Pancreas (tissue), 10 donors: Measurements from ENCODE around the gene C11orf65. TPM values are rescaled to one million over a fixed set of nuclear protein-coding genes. Genes with fewer than 3 reads are reported as not detected.

Source experiments
- ATAC-seq, 4 donors: fragments of 200-7000 bp; cut with Tn5 transposase; one replicate each; pipeline versions ENCODE4 v1.8.0 to v1.9.1; 2020; ENCODE audit warnings: mild to moderate bottlenecking in 4 of 4, moderate library complexity in 4 of 4
- DNase-seq, 6 donors: peaks; one replicate each; pipeline ENCODE4 v3.0.0-alpha.2; 2020
- FAIRE-seq: peaks from 2 replicates; lab custom pipeline; 2012; peaks lifted over from hg19 to GRCh38; lab: Jason Lieb, UNC
- H3K27ac ChIP-seq, 4 donors: fragments of 200-600 bp; sonication (generic); 1 replicate in 3 of 4; 2 replicates in 1 of 4; pipeline versions ENCODE4 v1.5.0 to v1.8.0; 2020
- H3K27me3 ChIP-seq, 4 donors: fragments of 200-600 bp; one replicate each; pipeline ENCODE4 v1.8.0; 2021
- H3K36me3 ChIP-seq, 3 donors: fragments of 200-600 bp; sonication (generic) in 1 of 3; one replicate each; pipeline versions ENCODE4 v1.5.0 to v1.8.0; 2020 to 2021
- H3K4me1 ChIP-seq, 3 donors: fragments of 200-600 bp; one replicate each; pipeline ENCODE4 v1.8.0; 2021
- H3K4me3 ChIP-seq, 4 donors: fragments of 200-600 bp; sonication (generic) in 2 of 4; one replicate each; pipeline versions ENCODE4 v1.5.0 to v1.8.0; 2020 to 2021
- H3K9me3 ChIP-seq, 4 donors: fragments of 200-600 bp; one replicate each; pipeline ENCODE4 v1.8.0; 2021
- WGBS, 2 donors: extraction: QIAGEN DNeasy Blood & Tissue Kit; methylation state at CpG; one replicate each; pipeline ENCODE4 v1.1.7; 2013; 5-methylcytosine and 5-hydroxymethylcytosine counted together
- intact Hi-C, 3 donors: fragments of 100-400 bp; cut with DNase I; formaldehyde crosslinking; loops; one replicate each; pipeline versions ENCODE4 v1.11.1 to v1.14.2; 2022
- polyA plus RNA-seq, 2 donors: library from polyadenylated mRNA; stranded (reverse); fragments of 200-250 nt; gene quantifications; one replicate each; pipeline ENCODE4 v1.2.3, GENCODE V29; 2013
- total RNA-seq, 6 donors: library from RNA; stranded (reverse); fragmentation: NEBNext Ultra II Directional in 4 of 6; extraction: Animal tissue kit (Norgen Biotek cat#: 25700) in 4 of 6; gene quantifications; one replicate each; pipeline versions ENCODE4 v1.2.1 to v1.2.4, GENCODE V29; 2021 to 2023
- TF ChIP-seq, protein P1 (sequence below), 4 donors: fragments of 200-600 bp; sonication (generic) in 3 of 4; IDR thresholded peaks; one replicate each; pipeline versions ENCODE4 v1.5.0 to v1.8.0; 2021; ENCODE audit warnings: antibody characterized with exemption in 4 of 4
- donor health status: healthy with polysubstance abuse.
- donor health status: DM: no; HTN: no; CAD: no; lungs with moderate emphysema.
- donor health status: DM: no; HTN: no; CAD: no.
- donor health status: control.
- donor health status: control.
- donor health status: Bipolar disorder and iron deficiency.
- donor health status: DM: yes; HTN: yes; CAD: no.
- donor health status: DM: no; HTN: no; CAD: no.
- donor health status: DM: no; HTN: no; CAD: no.
- donor health status: DM: yes; HTN: yes; CAD: no.

Gene C11orf65
- total and polyA plus RNA-seq, 8 donors, result 0.11 to 1.4 (median 0.53) TPM

DNA sequence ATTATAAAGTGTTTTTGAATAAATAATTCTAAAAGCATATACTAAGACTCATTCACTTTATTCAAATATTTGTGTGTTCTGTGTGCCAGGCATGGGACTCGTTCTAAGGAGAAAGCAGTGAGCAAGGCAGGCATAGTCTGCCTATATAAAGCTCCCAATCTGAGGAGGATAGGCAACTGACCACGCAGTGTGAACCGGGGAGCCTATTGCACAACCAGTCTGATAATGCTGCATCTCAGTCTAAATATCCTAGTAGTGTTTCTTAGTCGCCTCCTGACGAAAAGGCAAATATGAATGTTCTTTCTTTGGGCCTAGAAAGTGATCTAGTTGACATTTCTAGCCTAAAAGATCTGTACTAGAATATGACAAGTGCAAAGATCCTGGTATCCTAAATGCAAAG is 98.3 kb downstream of the C11orf65 start:
- DNase-seq (no peak), ATAC-seq (no peak), FAIRE-seq (no peak)
- no peak overlapping the region for H3K4me3 ChIP-seq
- no peak overlapping the region for H3K27ac ChIP-seq
- intact Hi-C loops, result no loop called here
- no peaks in the 10 kb centered on the region for H3K27me3 ChIP-seq
- WGBS, 2 donors, result 70 to 77% methylated on average over 5 of the region's 5 CpGs
- peaks cover 0 to 9% (median 4%) of the 10 kb centered on the region in 3 donors for H3K36me3 ChIP-seq
- TF ChIP-seq, protein P1, sequence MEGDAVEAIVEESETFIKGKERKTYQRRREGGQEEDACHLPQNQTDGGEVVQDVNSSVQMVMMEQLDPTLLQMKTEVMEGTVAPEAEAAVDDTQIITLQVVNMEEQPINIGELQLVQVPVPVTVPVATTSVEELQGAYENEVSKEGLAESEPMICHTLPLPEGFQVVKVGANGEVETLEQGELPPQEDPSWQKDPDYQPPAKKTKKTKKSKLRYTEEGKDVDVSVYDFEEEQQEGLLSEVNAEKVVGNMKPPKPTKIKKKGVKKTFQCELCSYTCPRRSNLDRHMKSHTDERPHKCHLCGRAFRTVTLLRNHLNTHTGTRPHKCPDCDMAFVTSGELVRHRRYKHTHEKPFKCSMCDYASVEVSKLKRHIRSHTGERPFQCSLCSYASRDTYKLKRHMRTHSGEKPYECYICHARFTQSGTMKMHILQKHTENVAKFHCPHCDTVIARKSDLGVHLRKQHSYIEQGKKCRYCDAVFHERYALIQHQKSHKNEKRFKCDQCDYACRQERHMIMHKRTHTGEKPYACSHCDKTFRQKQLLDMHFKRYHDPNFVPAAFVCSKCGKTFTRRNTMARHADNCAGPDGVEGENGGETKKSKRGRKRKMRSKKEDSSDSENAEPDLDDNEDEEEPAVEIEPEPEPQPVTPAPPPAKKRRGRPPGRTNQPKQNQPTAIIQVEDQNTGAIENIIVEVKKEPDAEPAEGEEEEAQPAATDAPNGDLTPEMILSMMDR (IDR thresholded peaks at IDR 0.05), result no peak
- H3K4me1 ChIP-seq, result no peaks in the 10 kb centered on the region
- H3K9me3 ChIP-seq, result no peaks in the 10 kb centered on the region

DNA sequence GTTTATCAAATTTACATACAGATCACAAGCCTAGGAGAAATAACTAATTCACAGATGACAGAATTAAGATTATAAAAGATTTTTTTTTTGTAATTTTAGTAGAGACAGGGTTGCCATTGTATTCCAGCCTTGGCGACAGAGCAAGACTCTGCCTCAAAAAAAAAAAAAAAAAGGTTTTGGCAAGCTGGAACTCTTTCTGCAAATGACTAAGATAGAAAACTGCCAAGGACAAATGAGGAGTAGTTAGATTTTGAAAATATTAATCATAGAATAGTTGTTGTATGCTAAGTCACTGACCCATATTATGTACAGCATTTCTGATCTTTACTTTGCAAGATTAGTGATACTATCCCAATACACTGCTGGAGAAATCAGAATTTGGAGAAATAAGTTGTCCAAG is 99.2 kb downstream of the C11orf65 start:
- intact Hi-C loops, result no loop called here
- Histone ChIP-seq H3K36me3 (peaks cover 0 to 9% (median 4%) of the 10 kb centered on the region in 3 donors), H3K27me3 (no peaks in the 10 kb centered on the region), H3K9me3 (no peaks in the 10 kb centered on the region), H3K27ac (no peak overlapping the region), H3K4me3 (no peak overlapping the region), H3K4me1 (no peaks in the 10 kb centered on the region)
- no peak for ATAC-seq
- TF ChIP-seq, protein P1 (IDR thresholded peaks at IDR 0.05), result no peak
- DNase-seq, result no peak
- FAIRE-seq, result no peak
- WGBS, 2 donors, result 58 to 65% methylated on average over 1 of the region's 1 CpG

DNA sequence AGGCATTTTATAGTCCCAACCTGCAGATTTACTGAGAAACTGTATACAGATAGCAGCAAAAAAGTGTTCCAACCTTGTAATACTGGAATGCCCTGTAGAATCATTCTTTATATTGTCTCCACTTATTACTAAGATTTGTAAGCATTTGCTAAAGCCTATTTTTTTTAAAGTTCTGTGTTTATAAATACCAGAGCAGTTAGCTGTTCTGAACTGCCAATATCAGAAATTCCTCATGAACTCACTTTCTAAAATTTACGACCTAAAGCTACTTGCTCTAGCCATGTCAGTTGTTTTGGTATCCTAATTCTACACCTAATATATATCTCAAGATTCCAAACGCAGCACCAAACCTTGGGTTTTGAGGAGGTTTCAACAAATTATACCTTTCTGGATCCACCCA is 103.2 kb downstream of the C11orf65 start:
- TF ChIP-seq, protein P1 (IDR thresholded peaks at IDR 0.05), result no peak
- ATAC-seq (no peak), FAIRE-seq (no peak), DNase-seq (no peak)
- H3K4me3 ChIP-seq, result no peak overlapping the region
- no peaks in the 10 kb centered on the region for H3K4me1 ChIP-seq
- 88 to 94% methylated on average over 2 of the region's 2 CpGs for WGBS, 2 donors
- H3K27ac ChIP-seq, result no peak overlapping the region
- intact Hi-C loops, result no loop called here
- H3K9me3 ChIP-seq, result no peaks in the 10 kb centered on the region
- peaks cover 0 to 9% (median 4%) of the 10 kb centered on the region in 3 donors for H3K36me3 ChIP-seq
- H3K27me3 ChIP-seq, result no peaks in the 10 kb centered on the region

DNA sequence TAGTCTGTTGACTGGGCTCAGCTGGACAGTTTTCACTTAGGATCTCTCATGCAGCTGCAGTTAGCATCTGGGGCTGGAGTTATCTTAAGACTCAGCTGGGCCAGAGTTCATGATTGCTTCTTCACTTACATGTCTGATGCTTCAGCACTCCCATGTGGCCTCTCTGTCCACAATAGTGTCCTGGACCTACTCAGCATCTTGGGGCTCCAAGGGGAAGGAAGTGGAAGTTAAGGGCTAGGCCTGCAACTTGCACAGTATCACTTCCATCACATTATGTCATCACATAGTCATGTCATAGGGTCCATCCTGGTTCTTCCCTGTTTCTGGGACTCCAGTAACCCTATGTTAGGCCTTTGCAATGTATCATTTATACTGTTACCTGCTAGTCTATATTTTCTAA is 115.9 kb downstream of the C11orf65 start:
- peaks cover 0 to 55% (median 15%) of the 10 kb centered on the region in 3 donors for H3K36me3 ChIP-seq

DNA sequence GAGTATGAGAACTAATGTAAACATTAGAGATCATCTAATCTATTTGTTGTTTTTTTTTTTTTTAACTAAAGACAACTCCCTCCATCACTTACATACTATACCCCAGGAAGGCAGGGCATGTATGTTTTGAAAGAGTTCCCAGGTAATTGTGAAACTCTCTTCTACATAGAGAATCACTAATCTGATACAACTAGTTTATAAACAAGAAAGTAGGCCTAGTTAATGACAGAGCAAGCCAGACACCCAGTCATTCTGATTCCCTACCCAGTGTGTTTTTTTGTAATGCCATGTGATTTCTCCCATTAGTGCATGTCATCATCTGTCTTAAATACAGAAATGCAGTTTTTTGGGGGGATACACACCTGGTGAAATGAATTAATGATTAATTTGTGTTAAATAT is 120.9 kb downstream of the C11orf65 start:
- no peak overlapping the region for H3K27ac ChIP-seq
- H3K9me3 ChIP-seq, result no peaks in the 10 kb centered on the region
- intact Hi-C loops, result no loop called here
- no peak overlapping the region for H3K4me3 ChIP-seq
- TF ChIP-seq, protein P1 (IDR thresholded peaks at IDR 0.05), result no peak
- no peak for ATAC-seq
- DNase-seq, result no peak
- no peaks in the 10 kb centered on the region for H3K4me1 ChIP-seq
- peaks cover 0 to 23% (median 0%) of the 10 kb centered on the region in 3 donors for H3K36me3 ChIP-seq
- no peak for FAIRE-seq
- H3K27me3 ChIP-seq, result no peaks in the 10 kb centered on the region

More for the DNA sequence above, 115.9 kb downstream of the C11orf65 start:
- intact Hi-C loops, result no loop called here
- Histone ChIP-seq H3K4me1 (no peaks in the 10 kb centered on the region), H3K9me3 (no peaks in the 10 kb centered on the region), H3K27me3 (no peaks in the 10 kb centered on the region), H3K27ac (no peak overlapping the region), H3K4me3 (no peak overlapping the region)
- TF ChIP-seq, protein P1 (IDR thresholded peaks at IDR 0.05), result no peak
- DNase-seq, result no peak
- no peak for FAIRE-seq
- no peak for ATAC-seq
